HG02885 (cell line): ENCODE measurements around the gene CAMSAP3.

Source experiments
- ATAC-seq: cut with Tn5 transposase; IDR thresholded peaks from one replicate; pipeline ENCODE4 v1.9.1; 2021; ENCODE audit warnings: mild to moderate bottlenecking; ENCODE audit not compliant: unreplicated experiment, poor library complexity

Gene CAMSAP3

GRCh38 chr19:7645163-7645562 lies 49.5 kb downstream of the CAMSAP3 start:
- ATAC-seq: no peak

GRCh38 chr19:7645656-7646425 lies 50.2 kb downstream of the CAMSAP3 start:
- ATAC-seq: no peak

- ATAC-seq: no peak
These were observed 50.7 kb downstream of the CAMSAP3 start for GRCh38 chr19:7646426-7646700.

- no peak for ATAC-seq
These were observed 51.5 kb downstream of the CAMSAP3 start for GRCh38 chr19:7647156-7647555.

GRCh38 chr19:7648265-7649014 lies 52.8 kb downstream of the CAMSAP3 start:
- no peak for ATAC-seq

- ATAC-seq: no peak
These were observed 54.5 kb downstream of the CAMSAP3 start for GRCh38 chr19:7650148-7650547.

GRCh38 chr19:7652061-7652641 lies 56.5 kb downstream of the CAMSAP3 start:
- ATAC-seq: no peak

GRCh38 chr19:7654401-7654800 lies 58.7 kb downstream of the CAMSAP3 start:
- no peak for ATAC-seq

GRCh38 chr19:7655581-7655980 lies 59.9 kb downstream of the CAMSAP3 start:
- no peak for ATAC-seq

- ATAC-seq: no peak
These were observed 61.6 kb downstream of the CAMSAP3 start for GRCh38 chr19:7657131-7657751.

- no peak for ATAC-seq
These were observed 62.6 kb downstream of the CAMSAP3 start for GRCh38 chr19:7658219-7658686.

- no peak for ATAC-seq
These were observed 66.3 kb downstream of the CAMSAP3 start for GRCh38 chr19:7661744-7662538.

GRCh38 chr19:7662657-7663056 lies 67.0 kb downstream of the CAMSAP3 start:
- no peak for ATAC-seq

GRCh38 chr19:7663706-7664105 lies 68.0 kb downstream of the CAMSAP3 start:
- ATAC-seq: no peak

- no peak for ATAC-seq
These were observed 69.4 kb downstream of the CAMSAP3 start for GRCh38 chr19:7665076-7665475.
